LoVo (cell line): Measurements from ENCODE around the gene PRM1.

Experiments used
- DNase-seq: peaks from one replicate; pipeline ENCODE4 v3.0.0-alpha.2; 2016; ENCODE audit warnings: low spot score

PRM1 gene

GRCh38 chr16:11236461-11237254 lies 44.5 kb downstream of the PRM1 start:
- no peak for DNase-seq

GRCh38 chr16:11235703-11235991 lies 45.5 kb downstream of the PRM1 start:
- no peak for DNase-seq

- DNase-seq: no peak
Observed at GRCh38 chr16:11234884-11235702, 46.0 kb downstream of the PRM1 start.

GRCh38 chr16:11233727-11234376 lies 47.3 kb downstream of the PRM1 start:
- DNase-seq: no peak

GRCh38 chr16:11232852-11233726 lies 48.0 kb downstream of the PRM1 start:
- DNase-seq: no peak

- no peak for DNase-seq
Observed at GRCh38 chr16:11232302-11232851, 48.8 kb downstream of the PRM1 start.

- no peak for DNase-seq
Observed at GRCh38 chr16:11231367-11231970, 49.7 kb downstream of the PRM1 start.
